Osteoblast (primary cell): Measurements from ENCODE around the gene PRG3. TPM values are rescaled to one million over a fixed set of nuclear protein-coding genes. Genes with fewer than 3 reads are reported as not detected.

Experiments used
- DNase-seq: peaks from one replicate; pipeline ENCODE4 v3.0.0; 2011; ENCODE audit warnings: low spot score, mixed read lengths; ENCODE audit not compliant: insufficient read length; ENCODE audit errors: missing footprints
- H2AFZ ChIP-seq: 2 replicates; pipeline ENCODE4 v1.6.0; 2011; ENCODE audit warnings: mild to moderate bottlenecking, low read length
- H3K27ac ChIP-seq: 2 replicates; pipeline ENCODE4 v1.5.1; 2011; ENCODE audit warnings: mild to moderate bottlenecking, low read depth, low read length, moderate library complexity
- H3K27me3 ChIP-seq: 2 replicates; pipeline ENCODE4 v1.6.0; 2012; ENCODE audit warnings: mild to moderate bottlenecking, control low read depth, inconsistent platforms, low read length, moderate library complexity; ENCODE audit not compliant: insufficient read depth
- H3K36me3 ChIP-seq: 2 replicates; pipeline ENCODE4 v1.5.1; 2011; ENCODE audit warnings: mild to moderate bottlenecking, low read length, control low read depth, moderate library complexity; ENCODE audit not compliant: insufficient read depth
- H3K4me1 ChIP-seq: 2 replicates; pipeline ENCODE4 v1.5.1; 2011; ENCODE audit warnings: mild to moderate bottlenecking, low read length, control low read depth, moderate library complexity; ENCODE audit not compliant: insufficient read depth
- H3K4me2 ChIP-seq: 2 replicates; pipeline ENCODE4 v1.6.0; 2011; ENCODE audit warnings: mild to moderate bottlenecking, low read length; ENCODE audit not compliant: insufficient read depth
- H3K4me3 ChIP-seq: fragments of 200-600 bp; sonication (generic); 3 replicates; pipeline ENCODE4 v1.5.1; 2012; ENCODE audit warnings: mild to moderate bottlenecking, low read length, inconsistent platforms; ENCODE audit not compliant: insufficient read depth
- H3K79me2 ChIP-seq: 2 replicates; pipeline ENCODE4 v1.6.0; 2012; ENCODE audit warnings: mild to moderate bottlenecking, low read length, control low read depth, inconsistent platforms; ENCODE audit not compliant: insufficient read depth
- H3K9me3 ChIP-seq: 2 replicates; pipeline ENCODE4 v1.5.1; 2011; ENCODE audit warnings: low read depth, low read length, control low read depth
- H4K20me1 ChIP-seq: 2 replicates; pipeline ENCODE4 v1.6.0; 2012; ENCODE audit warnings: mild to moderate bottlenecking, low read length, control low read depth; ENCODE audit not compliant: insufficient read depth
- CTCF ChIP-seq: IDR thresholded peaks from 2 replicates; pipeline ENCODE4 v1.5.1; 2011; ENCODE audit warnings: mild to moderate bottlenecking, low read depth, low read length, moderate library complexity; ENCODE audit errors: extremely low read depth
- total RNA-seq: library from RNA; depleted of rRNA; stranded (reverse); fragments of >200 nt; gene quantifications from 2 replicates; pipeline ENCODE4 v1.2.3, GENCODE V29; 2012

PRG3 gene
- total RNA-seq, 1 donor: not detected

GRCh38 chr11:57343825-57344224 lies 37.1 kb downstream of the PRG3 start:
- TF ChIP-seq CTCF: no peak
- Histone ChIP-seq H3K9me3 (no peaks in the 10 kb centered on the region), H3K36me3 (no peaks in the 10 kb centered on the region), H3K4me3 (no peak overlapping the region), H3K27ac (no peak overlapping the region), H2AFZ (no peak overlapping the region), H3K4me2 (no peak overlapping the region), H3K27me3 (peaks cover 14% of the 10 kb centered on the region), H3K4me1 (no peaks in the 10 kb centered on the region), H4K20me1 (no peaks in the 10 kb centered on the region), H3K79me2 (no peaks in the 10 kb centered on the region)
- peak; percentile 25 for DNase-seq

- Histone ChIP-seq H3K36me3 (no peaks in the 10 kb centered on the region), H3K4me3 (no peak overlapping the region), H2AFZ (no peak overlapping the region), H3K27ac (no peak overlapping the region), H3K4me2 (no peak overlapping the region), H3K9me3 (no peaks in the 10 kb centered on the region), H4K20me1 (no peaks in the 10 kb centered on the region), H3K4me1 (no peaks in the 10 kb centered on the region), H3K79me2 (no peaks in the 10 kb centered on the region), H3K27me3 (peaks cover 18% of the 10 kb centered on the region)
- no peak for TF ChIP-seq CTCF
- DNase-seq: no peak
Measured at GRCh38 chr11:57342702-57343101, 38.2 kb downstream of the PRG3 start.

GRCh38 chr11:57341250-57341808 lies 39.6 kb downstream of the PRG3 start:
- Histone ChIP-seq H3K4me2 (no peak overlapping the region), H3K4me3 (no peak overlapping the region), H3K27ac (no peak overlapping the region), H3K79me2 (peaks cover 2% of the 10 kb centered on the region), H3K9me3 (no peaks in the 10 kb centered on the region), H3K4me1 (peaks cover 2% of the 10 kb centered on the region), H4K20me1 (no peaks in the 10 kb centered on the region), H3K27me3 (peaks cover 18% of the 10 kb centered on the region), H3K36me3 (no peaks in the 10 kb centered on the region), H2AFZ (no peak overlapping the region)
- TF ChIP-seq CTCF: no peak
- peak; percentile 63 for DNase-seq

- peak; percentile 18 for TF ChIP-seq CTCF
- Histone ChIP-seq H3K4me1 (peaks cover 8% of the 10 kb centered on the region), H3K4me2 (no peak overlapping the region), H3K27ac (no peak overlapping the region), H3K4me3 (no peak overlapping the region), H3K27me3 (peaks cover 18% of the 10 kb centered on the region), H3K9me3 (no peaks in the 10 kb centered on the region), H4K20me1 (no peaks in the 10 kb centered on the region), H3K36me3 (no peaks in the 10 kb centered on the region), H3K79me2 (peaks cover 14% of the 10 kb centered on the region), H2AFZ (no peak overlapping the region)
- DNase-seq: peak; percentile 65
Measured at GRCh38 chr11:57340039-57340615, 40.8 kb downstream of the PRG3 start.
